Thoracic aorta (tissue), 2 donors: ENCODE results near the gene DPP6. TPM values are rescaled to one million over a fixed set of nuclear protein-coding genes. Genes with fewer than 3 reads are reported as not detected.

Source experiments
- ATAC-seq: fragments of 150-250 bp; one replicate; pipeline ENCODE4 v1.8.0; 2017; ENCODE audit warnings: low read depth; ENCODE audit not compliant: insufficient number of reproducible peaks, low FRiP score
- DNase-seq: peaks from one replicate; pipeline ENCODE4 v3.0.0-alpha.2; 2020; ENCODE audit warnings: low spot score
- H3K27ac ChIP-seq, 2 donors: fragments of 200-600 bp; sonication (generic); 1 replicate in 1 of 2; 2 replicates in 1 of 2; pipeline ENCODE4 v1.5.1; 2016; ENCODE audit warnings: mild to moderate bottlenecking in 2 of 2, moderate library complexity in 2 of 2
- H3K27me3 ChIP-seq: fragments of 200-600 bp; sonication (generic); replicated peaks from 2 replicates; pipeline ENCODE4 v1.6.0; 2016; ENCODE audit warnings: mild to moderate bottlenecking; ENCODE audit not compliant: insufficient read depth
- H3K36me3 ChIP-seq: fragments of 200-600 bp; sonication (generic); one replicate; pipeline ENCODE4 v1.5.1; 2016
- H3K4me1 ChIP-seq, 2 donors: fragments of 200-600 bp; sonication (generic); 1 replicate in 1 of 2; 2 replicates in 1 of 2; pipeline versions ENCODE4 v1.5.1 to v1.6.0; 2016; ENCODE audit warnings: low read depth in 2 of 2, mild to moderate bottlenecking in 1 of 2; ENCODE audit not compliant: control insufficient read depth in 1 of 2
- H3K4me3 ChIP-seq: fragments of 200-600 bp; sonication (generic); 2 replicates; pipeline ENCODE4 v1.5.1; 2016; ENCODE audit warnings: mild to moderate bottlenecking
- H3K9me3 ChIP-seq: fragments of 200-600 bp; sonication (generic); 2 replicates; pipeline ENCODE4 v1.5.1; 2016
- total RNA-seq, 2 donors: library from RNA; depleted of rRNA; stranded (reverse); fragments of >200 nt; gene quantifications; one replicate each; pipeline versions ENCODE4 v1.1.0 to v1.2.3, GENCODE V29; 2016
- TF ChIP-seq, protein P1 (sequence below): fragments of 200-600 bp; sonication (generic); IDR thresholded peaks from one replicate; pipeline ENCODE4 v1.5.1; 2019; ENCODE audit warnings: antibody characterized with exemption

Gene DPP6
- total RNA-seq, 2 donors from 2014 or later, result not detected

GRCh38 chr7:154858836-154859537 is 806.8 kb downstream of the DPP6 start:
- Histone ChIP-seq H3K27ac (no peak overlapping the region), H3K4me1 (no peaks in the 10 kb centered on the region), H3K9me3 (no peaks in the 10 kb centered on the region), H3K36me3 (no peaks in the 10 kb centered on the region), H3K27me3 (no peaks in the 10 kb centered on the region), H3K4me3 (no peak overlapping the region)
- TF ChIP-seq, protein P1, sequence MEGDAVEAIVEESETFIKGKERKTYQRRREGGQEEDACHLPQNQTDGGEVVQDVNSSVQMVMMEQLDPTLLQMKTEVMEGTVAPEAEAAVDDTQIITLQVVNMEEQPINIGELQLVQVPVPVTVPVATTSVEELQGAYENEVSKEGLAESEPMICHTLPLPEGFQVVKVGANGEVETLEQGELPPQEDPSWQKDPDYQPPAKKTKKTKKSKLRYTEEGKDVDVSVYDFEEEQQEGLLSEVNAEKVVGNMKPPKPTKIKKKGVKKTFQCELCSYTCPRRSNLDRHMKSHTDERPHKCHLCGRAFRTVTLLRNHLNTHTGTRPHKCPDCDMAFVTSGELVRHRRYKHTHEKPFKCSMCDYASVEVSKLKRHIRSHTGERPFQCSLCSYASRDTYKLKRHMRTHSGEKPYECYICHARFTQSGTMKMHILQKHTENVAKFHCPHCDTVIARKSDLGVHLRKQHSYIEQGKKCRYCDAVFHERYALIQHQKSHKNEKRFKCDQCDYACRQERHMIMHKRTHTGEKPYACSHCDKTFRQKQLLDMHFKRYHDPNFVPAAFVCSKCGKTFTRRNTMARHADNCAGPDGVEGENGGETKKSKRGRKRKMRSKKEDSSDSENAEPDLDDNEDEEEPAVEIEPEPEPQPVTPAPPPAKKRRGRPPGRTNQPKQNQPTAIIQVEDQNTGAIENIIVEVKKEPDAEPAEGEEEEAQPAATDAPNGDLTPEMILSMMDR, result no peak
- DNase-seq (no peak), ATAC-seq (no peak)

DNA sequence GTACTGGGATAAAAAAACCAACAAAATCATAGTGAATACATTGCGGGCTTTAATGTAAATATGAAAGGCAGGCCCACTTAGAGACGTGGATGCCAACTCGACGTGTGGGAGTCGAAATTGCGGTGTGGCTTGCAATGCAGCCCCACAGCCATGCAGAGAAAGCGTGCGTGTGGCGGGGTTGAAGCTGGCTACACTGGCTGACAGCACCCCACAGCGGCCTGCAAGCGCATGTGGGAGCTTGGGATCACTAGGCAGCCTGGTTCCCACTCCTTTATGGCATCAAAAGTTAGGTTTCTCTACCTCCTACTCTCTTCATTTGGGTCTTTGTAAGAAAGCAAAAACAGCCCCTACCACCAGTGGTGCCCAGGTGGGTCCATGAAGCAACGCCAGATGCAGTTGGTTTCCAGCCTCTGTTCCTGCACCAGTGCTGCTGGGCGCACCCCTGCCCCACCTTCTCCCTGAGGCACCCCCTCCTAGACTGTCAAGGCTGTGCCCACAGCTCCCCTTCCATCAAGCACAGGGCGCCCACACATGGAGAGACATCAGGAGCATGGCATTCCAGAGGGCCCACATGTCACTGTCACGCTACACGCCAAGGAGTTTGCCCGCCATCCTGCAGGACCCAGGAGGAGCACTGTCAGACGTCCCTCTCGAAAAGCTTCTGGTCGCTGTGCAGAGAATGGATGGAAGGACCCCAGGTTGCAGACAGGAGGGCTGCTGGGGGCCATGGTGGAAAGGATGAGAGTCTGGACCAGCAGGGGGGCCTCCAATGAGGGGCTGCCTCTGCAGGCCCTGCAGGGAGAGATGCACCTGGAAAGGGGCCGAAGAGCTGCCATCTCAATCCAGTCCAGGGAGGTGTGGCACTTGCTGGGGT is 807.8 kb downstream of the DPP6 start:
- DNase-seq (no peak), ATAC-seq (no peak)
- Histone ChIP-seq H3K4me1 (no peaks in the 10 kb centered on the region), H3K9me3 (no peaks in the 10 kb centered on the region), H3K4me3 (no peak overlapping the region), H3K36me3 (no peaks in the 10 kb centered on the region), H3K27me3 (no peaks in the 10 kb centered on the region), H3K27ac (no peak overlapping the region)
- TF ChIP-seq, protein P1, result no peak

- Histone ChIP-seq H3K27me3 (no peaks in the 10 kb centered on the region), H3K36me3 (no peaks in the 10 kb centered on the region), H3K4me1 (no peaks in the 10 kb centered on the region), H3K27ac (no peak overlapping the region), H3K9me3 (no peaks in the 10 kb centered on the region), H3K4me3 (no peak overlapping the region)
- TF ChIP-seq, protein P1, result no peak
- ATAC-seq (no peak), DNase-seq (no peak)
Observed at GRCh38 chr7:154860621-154861375, 808.6 kb downstream of the DPP6 start.

GRCh38 chr7:154861589-154861988 is 809.4 kb downstream of the DPP6 start:
- H3K27me3 ChIP-seq, result no peaks in the 10 kb centered on the region
- H3K36me3 ChIP-seq, result no peaks in the 10 kb centered on the region
- DNase-seq (no peak), ATAC-seq (no peak)
- H3K9me3 ChIP-seq, result no peaks in the 10 kb centered on the region
- TF ChIP-seq, protein P1, result no peak
- no peak overlapping the region for H3K4me3 ChIP-seq
- no peaks in the 10 kb centered on the region for H3K4me1 ChIP-seq
- no peak overlapping the region for H3K27ac ChIP-seq
